Bronchial epithelial cell (primary cell): ENCODE results near the gene RIPOR2. TPM values are rescaled to one million over a fixed set of nuclear protein-coding genes. Genes with fewer than 3 reads are reported as not detected.
A peak's percentile ranks its signal among the peaks of the same experiment; 100 is the strongest.

Source experiments
- DNase-seq: peaks from one replicate; pipeline ENCODE4 v3.0.0-alpha.2; 2010; ENCODE audit warnings: low read depth
- FAIRE-seq: peaks from 2 replicates; lab custom pipeline; 2011; peaks lifted over from hg19 to GRCh38; lab: Jason Lieb, UNC
- H3K27me3 ChIP-seq: 2 replicates; pipeline ENCODE4 v1.5.1; 2011; ENCODE audit warnings: low read length; ENCODE audit not compliant: control insufficient read depth, insufficient read depth
- H3K36me3 ChIP-seq: 2 replicates; pipeline ENCODE4 v1.5.1; 2011; ENCODE audit warnings: low read length; ENCODE audit not compliant: control insufficient read depth, insufficient read depth
- H3K4me3 ChIP-seq: 2 replicates; pipeline ENCODE4 v1.5.1; 2011; ENCODE audit warnings: mild to moderate bottlenecking, low read depth, low read length, control low read depth
- CTCF ChIP-seq: IDR thresholded peaks from 2 replicates; pipeline ENCODE4 v1.5.1; 2011; ENCODE audit warnings: mild to moderate bottlenecking, moderate library complexity, low read length, control low read depth, inconsistent platforms; ENCODE audit not compliant: insufficient read depth, severe bottlenecking
- total RNA-seq: library from RNA; depleted of rRNA; stranded (reverse); fragments of >200 nt; gene quantifications from 2 replicates; pipeline ENCODE4 v1.2.1, GENCODE V29; 2014

RIPOR2 gene
- total RNA-seq, 1 donor from 2014 or later: under 0.01 TPM

DNA sequence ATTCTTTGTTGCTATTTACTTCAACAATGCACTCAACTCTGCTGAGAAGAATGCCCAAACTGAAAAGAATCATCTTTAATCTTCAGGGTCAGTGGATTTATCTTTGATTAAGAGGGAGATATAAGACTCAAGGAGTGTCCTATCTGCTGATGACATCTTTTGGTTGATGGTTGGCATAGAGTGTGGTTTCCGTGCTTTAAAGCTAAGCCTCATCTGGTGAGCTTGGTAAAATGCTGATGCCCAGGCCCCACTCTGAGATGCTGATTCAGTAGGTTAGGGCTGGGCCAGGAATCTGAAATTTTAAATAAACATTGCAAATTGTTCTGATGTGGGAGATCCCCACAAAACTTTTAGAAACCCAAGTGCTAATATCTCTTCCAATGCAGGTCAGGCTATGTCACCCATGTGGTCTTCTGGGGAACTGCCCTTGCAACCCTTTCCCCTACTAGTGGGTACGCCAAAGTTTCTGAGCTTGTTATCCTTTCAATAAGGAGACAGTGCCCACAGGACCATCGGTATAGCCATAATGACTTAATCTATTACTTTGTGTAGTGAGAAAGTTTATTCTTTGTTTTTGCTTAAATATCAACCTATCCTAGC is 68.6 kb downstream of the RIPOR2 start:
- no peaks in the 10 kb centered on the region for H3K27me3 ChIP-seq
- TF ChIP-seq CTCF: no peak
- FAIRE-seq (no peak), DNase-seq (no peak)
- H3K4me3 ChIP-seq: no peak overlapping the region
- H3K36me3 ChIP-seq: no peaks in the 10 kb centered on the region

- Histone ChIP-seq H3K4me3 (no peak overlapping the region), H3K36me3 (no peaks in the 10 kb centered on the region), H3K27me3 (no peaks in the 10 kb centered on the region)
- TF ChIP-seq CTCF: no peak
- DNase-seq (no peak), FAIRE-seq (no peak)
Observed at GRCh38 chr6:24865161-24865560, 70.6 kb downstream of the RIPOR2 start.

DNA sequence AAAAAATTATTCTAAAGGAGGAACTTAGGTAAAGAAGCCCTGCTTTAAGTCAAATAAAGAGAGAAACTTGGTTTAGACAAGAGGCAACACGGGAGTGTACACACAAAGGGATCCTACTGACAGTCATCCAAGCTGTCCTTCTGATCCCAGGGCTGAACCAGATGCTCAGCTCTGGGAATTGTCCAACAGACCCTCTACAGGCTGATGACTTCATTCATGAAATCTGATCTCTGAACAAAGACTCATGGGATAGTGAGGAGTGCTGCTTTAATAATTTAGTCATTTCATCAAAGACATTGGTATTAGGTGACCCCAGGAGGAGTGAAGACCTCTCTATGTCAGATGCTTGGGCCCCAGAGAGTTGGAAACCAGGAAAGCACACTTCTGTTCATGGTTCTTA is 71.4 kb downstream of the RIPOR2 start:
- no peak overlapping the region for H3K4me3 ChIP-seq
- no peaks in the 10 kb centered on the region for H3K27me3 ChIP-seq
- no peaks in the 10 kb centered on the region for H3K36me3 ChIP-seq
- FAIRE-seq (no peak), DNase-seq (no peak)
- no peak for TF ChIP-seq CTCF

DNA sequence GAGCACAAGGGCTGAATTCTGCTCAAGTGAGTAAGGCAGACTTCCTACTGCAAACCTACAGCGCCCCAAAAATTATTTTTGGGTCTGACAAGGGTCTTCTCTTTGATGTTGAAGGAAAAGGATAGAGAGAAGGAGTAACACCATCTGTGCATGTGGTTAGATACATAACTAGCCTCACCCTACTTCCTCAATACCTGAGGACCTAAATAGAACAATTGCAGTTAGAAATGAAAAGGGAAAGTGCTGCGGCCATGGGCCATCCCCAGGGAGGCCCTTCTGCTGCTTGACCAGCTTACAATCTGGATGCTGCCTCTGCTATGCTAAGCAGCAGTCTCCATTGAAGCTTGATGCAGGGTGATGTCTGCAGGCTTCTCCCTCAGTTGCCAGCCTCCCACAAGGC is 73.8 kb downstream of the RIPOR2 start:
- Histone ChIP-seq H3K4me3 (no peak overlapping the region), H3K36me3 (no peaks in the 10 kb centered on the region), H3K27me3 (no peaks in the 10 kb centered on the region)
- no peak for FAIRE-seq
- no peak for DNase-seq
- no peak for TF ChIP-seq CTCF

DNA sequence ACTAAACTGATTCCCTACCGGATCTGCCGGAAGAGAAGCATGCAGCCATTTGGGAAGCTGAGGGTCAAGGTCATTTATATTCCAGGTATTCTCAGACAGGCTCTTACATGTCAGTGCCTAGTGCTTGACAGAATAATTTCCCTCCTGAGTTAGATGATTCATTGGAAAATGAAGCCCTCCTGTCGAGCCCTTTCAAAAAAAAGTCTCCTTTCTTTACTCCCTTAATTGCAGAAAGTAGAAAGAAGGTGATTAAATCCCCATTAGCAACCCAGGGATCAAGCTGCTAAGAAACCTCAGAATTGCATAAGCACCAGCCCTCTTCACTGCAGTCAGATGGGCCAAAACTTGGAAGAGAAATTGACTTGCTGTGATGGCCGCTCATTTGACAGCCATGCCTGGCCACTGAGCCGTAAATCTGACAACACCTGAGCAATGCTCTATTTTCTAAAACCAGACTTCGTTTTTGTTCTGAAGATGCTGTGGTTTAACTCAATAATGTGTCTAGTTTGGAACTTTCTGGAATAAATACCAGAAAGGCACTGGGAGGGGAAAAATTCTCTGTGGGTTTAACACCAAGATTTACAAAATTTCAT is 76.1 kb downstream of the RIPOR2 start:
- peak; percentile 59 for DNase-seq
- no peak for TF ChIP-seq CTCF
- Histone ChIP-seq H3K4me3 (no peak overlapping the region), H3K27me3 (no peaks in the 10 kb centered on the region), H3K36me3 (no peaks in the 10 kb centered on the region)
- FAIRE-seq: no peak

GRCh38 chr6:24859132-24859531 is 76.6 kb downstream of the RIPOR2 start:
- Histone ChIP-seq H3K36me3 (no peaks in the 10 kb centered on the region), H3K4me3 (no peak overlapping the region), H3K27me3 (no peaks in the 10 kb centered on the region)
- FAIRE-seq: no peak
- TF ChIP-seq CTCF: no peak
- no peak for DNase-seq
